Liver (tissue), 9 donors: ENCODE measurements around the gene RPL10. TPM values are rescaled to one million over a fixed set of nuclear protein-coding genes. Genes with fewer than 3 reads are reported as not detected.

ENCODE experiments used
- DNase-seq: peaks from one replicate; pipeline ENCODE4 v3.0.0-alpha.2; 2017; ENCODE audit warnings: low spot score
- H3K27ac ChIP-seq, 2 donors: one replicate each; pipeline ENCODE4 v1.7.0; 2013; ENCODE audit warnings: inconsistent platforms in 2 of 2, low read length in 2 of 2, control low read depth in 1 of 2, low read depth in 1 of 2, mild to moderate bottlenecking in 1 of 2
- H3K27me3 ChIP-seq, 4 donors: one replicate each; pipeline versions ENCODE4 v1.6.1 to v1.7.0; 2013; ENCODE audit warnings: low read length in 3 of 4, inconsistent platforms in 1 of 4, mild to moderate bottlenecking in 1 of 4, moderate library complexity in 1 of 4; ENCODE audit not compliant: control insufficient read depth in 4 of 4, insufficient read depth in 4 of 4
- H3K36me3 ChIP-seq, 4 donors: one replicate each; pipeline versions ENCODE4 v1.6.1 to v1.7.0; 2013; ENCODE audit warnings: low read length in 3 of 4, mild to moderate bottlenecking in 3 of 4, low read depth in 1 of 4, moderate library complexity in 1 of 4; ENCODE audit not compliant: control insufficient read depth in 4 of 4, insufficient read depth in 3 of 4
- H3K4me1 ChIP-seq, 4 donors: one replicate each; pipeline versions ENCODE4 v1.6.1 to v1.7.0; 2013; ENCODE audit warnings: low read length in 3 of 4, mild to moderate bottlenecking in 3 of 4, moderate library complexity in 1 of 4; ENCODE audit not compliant: control insufficient read depth in 4 of 4, insufficient read depth in 4 of 4
- H3K4me3 ChIP-seq, 3 donors: one replicate each; pipeline versions ENCODE4 v1.6.1 to v1.7.0; 2013; ENCODE audit warnings: low read length in 3 of 3, control low read depth in 1 of 3, low read depth in 1 of 3, mild to moderate bottlenecking in 1 of 3
- H3K9ac ChIP-seq, 2 donors: one replicate each; pipeline ENCODE4 v1.7.0; 2013; ENCODE audit warnings: low read length in 2 of 2, mild to moderate bottlenecking in 2 of 2, moderate library complexity in 2 of 2, control low read depth in 1 of 2, low read depth in 1 of 2
- H3K9me3 ChIP-seq, 4 donors: one replicate each; pipeline versions ENCODE4 v1.6.1 to v1.7.0; 2013; ENCODE audit warnings: low read length in 3 of 4; ENCODE audit not compliant: control insufficient read depth in 4 of 4
- ATF3 ChIP-seq: IDR thresholded peaks from 2 replicates; pipeline ENCODE4 v1.6.1; 2016; ENCODE audit warnings: antibody characterized with exemption
- CTCF ChIP-seq: fragments of 150-350 bp; IDR thresholded peaks from 2 replicates; pipeline ENCODE4 v1.5.1; 2017; ENCODE audit warnings: improper control_type of control experiment, low read depth, low read length; ENCODE audit not compliant: missing input control
- EGR1 ChIP-seq, 2 donors: IDR thresholded peaks; 2 replicates each; pipeline ENCODE4 v1.6.1; 2016 to 2018; ENCODE audit warnings: antibody characterized with exemption in 2 of 2, low read depth in 2 of 2
- FOXA1 ChIP-seq: IDR thresholded peaks from 2 replicates; pipeline ENCODE4 v1.6.1; 2016; ENCODE audit warnings: antibody characterized with exemption
- FOXA2 ChIP-seq: IDR thresholded peaks from 2 replicates; pipeline ENCODE4 v1.6.1; 2016; ENCODE audit warnings: antibody characterized with exemption
- GABPA ChIP-seq, 2 donors: IDR thresholded peaks in 1 of 2; conservative IDR thresholded peaks in 1 of 2; 2 replicates each; pipeline ENCODE4 v1.6.1; 2016; ENCODE audit warnings: antibody characterized with exemption in 2 of 2, mild to moderate bottlenecking in 1 of 2, moderate library complexity in 1 of 2
- HNF4A ChIP-seq, 2 donors: conservative IDR thresholded peaks; 2 replicates each; pipeline ENCODE4 v1.6.1; 2016; ENCODE audit warnings: antibody characterized with exemption in 2 of 2, mild to moderate bottlenecking in 2 of 2
- HNF4G ChIP-seq: IDR thresholded peaks from 2 replicates; pipeline ENCODE4 v1.6.1; 2016; ENCODE audit warnings: antibody characterized with exemption
- JUND ChIP-seq, 2 donors: IDR thresholded peaks; 2 replicates each; pipeline ENCODE4 v1.6.1; 2016; ENCODE audit warnings: antibody characterized with exemption in 2 of 2
- MAX ChIP-seq: IDR thresholded peaks from 2 replicates; pipeline ENCODE4 v1.6.1; 2016; ENCODE audit warnings: antibody characterized with exemption
- NR2F2 ChIP-seq: IDR thresholded peaks from 2 replicates; pipeline ENCODE4 v1.6.1; 2016; ENCODE audit warnings: antibody characterized with exemption
- RAD21 ChIP-seq, 2 donors: IDR thresholded peaks; 2 replicates each; pipeline ENCODE4 v1.6.1; 2016; ENCODE audit warnings: antibody characterized with exemption in 2 of 2, mild to moderate bottlenecking in 2 of 2
- RXRA ChIP-seq, 2 donors: IDR thresholded peaks; 2 replicates each; pipeline ENCODE4 v1.6.1; 2017 to 2018; ENCODE audit warnings: antibody characterized with exemption in 2 of 2, mild to moderate bottlenecking in 1 of 2
- SP1 ChIP-seq: IDR thresholded peaks from 2 replicates; pipeline ENCODE4 v1.6.1; 2018; ENCODE audit warnings: antibody characterized with exemption, mild to moderate bottlenecking
- TAF1 ChIP-seq: conservative IDR thresholded peaks from 2 replicates; pipeline ENCODE4 v1.6.1; 2016; ENCODE audit warnings: antibody characterized with exemption, mild to moderate bottlenecking
- WGBS: extraction: QIAGEN DNeasy Blood & Tissue Kit; methylation state at CpG from one replicate; pipeline ENCODE4 v1.1.7; 2013; 5-methylcytosine and 5-hydroxymethylcytosine counted together
- polyA plus RNA-seq, 2 donors: library from polyadenylated mRNA; stranded (reverse) in 1 of 2; unstranded in 1 of 2; fragments of 200-250 nt in 1 of 2; fragments of >200 nt in 1 of 2; fragmentation: Nextera tagmentation in 1 of 2; extraction: Ambion mirVana in 1 of 2; gene quantifications; one replicate each; pipeline versions ENCODE4 v1.2.1 to v1.2.3, GENCODE V29; 2013 to 2015
- total RNA-seq, 2 donors: library from RNA; depleted of rRNA; stranded (reverse); fragments of >200 nt; gene quantifications; one replicate each; pipeline ENCODE4 v1.2.3, GENCODE V29; 2014
- TF ChIP-seq, protein P1 (sequence below): IDR thresholded peaks from 2 replicates; pipeline ENCODE4 v1.6.1; 2016; ENCODE audit warnings: antibody characterized with exemption, mild to moderate bottlenecking
- TF ChIP-seq, protein P2 (sequence below): IDR thresholded peaks from 2 replicates; pipeline ENCODE4 v1.6.1; 2016; ENCODE audit warnings: antibody characterized with exemption
- donor health status: healthy.
- donor health status: healthy.
- donor health status: healthy.
- donor health status: healthy.
- donor health status: healthy.

The RPL10 gene
- total and polyA plus RNA-seq, 4 donors: 446 to 1,644 (median 1,423) TPM

- no peak overlapping the region for H3K27ac ChIP-seq
- peaks cover 0 to 2% (median 0%) of the 10 kb centered on the region in 4 donors for H3K36me3 ChIP-seq
- no peak overlapping the region for H3K9ac ChIP-seq
- H3K4me1 ChIP-seq: peaks cover 3 to 24% (median 9%) of the 10 kb centered on the region in 4 donors
- DNase-seq: no peak
- no peaks in the 10 kb centered on the region for H3K9me3 ChIP-seq
- no peak overlapping the region for H3K4me3 ChIP-seq
- no peaks in the 10 kb centered on the region for H3K27me3 ChIP-seq
- WGBS: 94% methylated on average over 32 of the region's 32 CpGs
- TF ChIP-seq NR2F2 (no peak), MAX (no peak), HNF4G (no peak), SP1 (no peak), JUND (IDR thresholded peaks at IDR 0.05) (no peak), EGR1 (IDR thresholded peaks at IDR 0.05; ENCODE audit: low read depth in 2 of 2) (no peak), RAD21 (IDR thresholded peaks at IDR 0.05) (no peak), FOXA2 (no peak), HNF4A (conservative IDR thresholded peaks at IDR 0.05) (no peak), RXRA (IDR thresholded peaks at IDR 0.05) (no peak), TAF1 (no peak), GABPA (IDR thresholded peaks at IDR 0.05 in 1 of 2, conservative IDR thresholded peaks at IDR 0.05 in 1 of 2) (no peak), CTCF (no peak)
- TF ChIP-seq, protein P1, sequence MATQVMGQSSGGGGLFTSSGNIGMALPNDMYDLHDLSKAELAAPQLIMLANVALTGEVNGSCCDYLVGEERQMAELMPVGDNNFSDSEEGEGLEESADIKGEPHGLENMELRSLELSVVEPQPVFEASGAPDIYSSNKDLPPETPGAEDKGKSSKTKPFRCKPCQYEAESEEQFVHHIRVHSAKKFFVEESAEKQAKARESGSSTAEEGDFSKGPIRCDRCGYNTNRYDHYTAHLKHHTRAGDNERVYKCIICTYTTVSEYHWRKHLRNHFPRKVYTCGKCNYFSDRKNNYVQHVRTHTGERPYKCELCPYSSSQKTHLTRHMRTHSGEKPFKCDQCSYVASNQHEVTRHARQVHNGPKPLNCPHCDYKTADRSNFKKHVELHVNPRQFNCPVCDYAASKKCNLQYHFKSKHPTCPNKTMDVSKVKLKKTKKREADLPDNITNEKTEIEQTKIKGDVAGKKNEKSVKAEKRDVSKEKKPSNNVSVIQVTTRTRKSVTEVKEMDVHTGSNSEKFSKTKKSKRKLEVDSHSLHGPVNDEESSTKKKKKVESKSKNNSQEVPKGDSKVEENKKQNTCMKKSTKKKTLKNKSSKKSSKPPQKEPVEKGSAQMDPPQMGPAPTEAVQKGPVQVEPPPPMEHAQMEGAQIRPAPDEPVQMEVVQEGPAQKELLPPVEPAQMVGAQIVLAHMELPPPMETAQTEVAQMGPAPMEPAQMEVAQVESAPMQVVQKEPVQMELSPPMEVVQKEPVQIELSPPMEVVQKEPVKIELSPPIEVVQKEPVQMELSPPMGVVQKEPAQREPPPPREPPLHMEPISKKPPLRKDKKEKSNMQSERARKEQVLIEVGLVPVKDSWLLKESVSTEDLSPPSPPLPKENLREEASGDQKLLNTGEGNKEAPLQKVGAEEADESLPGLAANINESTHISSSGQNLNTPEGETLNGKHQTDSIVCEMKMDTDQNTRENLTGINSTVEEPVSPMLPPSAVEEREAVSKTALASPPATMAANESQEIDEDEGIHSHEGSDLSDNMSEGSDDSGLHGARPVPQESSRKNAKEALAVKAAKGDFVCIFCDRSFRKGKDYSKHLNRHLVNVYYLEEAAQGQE: no peak
- TF ChIP-seq, protein P2, sequence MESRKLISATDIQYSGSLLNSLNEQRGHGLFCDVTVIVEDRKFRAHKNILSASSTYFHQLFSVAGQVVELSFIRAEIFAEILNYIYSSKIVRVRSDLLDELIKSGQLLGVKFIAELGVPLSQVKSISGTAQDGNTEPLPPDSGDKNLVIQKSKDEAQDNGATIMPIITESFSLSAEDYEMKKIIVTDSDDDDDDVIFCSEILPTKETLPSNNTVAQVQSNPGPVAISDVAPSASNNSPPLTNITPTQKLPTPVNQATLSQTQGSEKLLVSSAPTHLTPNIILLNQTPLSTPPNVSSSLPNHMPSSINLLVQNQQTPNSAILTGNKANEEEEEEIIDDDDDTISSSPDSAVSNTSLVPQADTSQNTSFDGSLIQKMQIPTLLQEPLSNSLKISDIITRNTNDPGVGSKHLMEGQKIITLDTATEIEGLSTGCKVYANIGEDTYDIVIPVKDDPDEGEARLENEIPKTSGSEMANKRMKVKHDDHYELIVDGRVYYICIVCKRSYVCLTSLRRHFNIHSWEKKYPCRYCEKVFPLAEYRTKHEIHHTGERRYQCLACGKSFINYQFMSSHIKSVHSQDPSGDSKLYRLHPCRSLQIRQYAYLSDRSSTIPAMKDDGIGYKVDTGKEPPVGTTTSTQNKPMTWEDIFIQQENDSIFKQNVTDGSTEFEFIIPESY: no peak
Measured at GRCh38 chrX:154365997-154366665, 32.0 kb upstream of the RPL10 start.

DNA sequence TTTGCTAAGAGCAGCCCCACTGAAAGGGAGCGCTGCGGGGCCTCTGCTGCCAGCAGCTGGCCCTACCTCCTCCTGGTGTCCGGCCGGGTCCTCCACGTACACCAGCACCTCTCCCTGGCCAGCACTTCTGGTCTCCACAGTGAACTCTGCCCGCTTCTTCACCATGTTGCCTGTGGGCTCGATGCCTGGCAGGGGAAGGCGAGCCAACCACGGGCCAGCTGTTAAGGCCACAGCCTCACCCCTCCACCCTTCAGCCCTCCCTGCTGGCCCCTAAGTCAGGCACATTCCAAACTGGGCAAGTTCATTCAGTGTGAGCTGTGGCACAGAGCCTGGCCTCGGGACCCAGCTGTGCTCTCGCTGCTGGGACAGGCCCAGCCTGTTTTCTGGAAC lies 31.5 kb upstream of the RPL10 start:
- peaks cover 3 to 24% (median 9%) of the 10 kb centered on the region in 4 donors for H3K4me1 ChIP-seq
- H3K27me3 ChIP-seq: no peaks in the 10 kb centered on the region
- WGBS: 50% methylated on average over 11 of the region's 11 CpGs
- peaks cover 0 to 2% (median 0%) of the 10 kb centered on the region in 4 donors for H3K36me3 ChIP-seq
- H3K9ac ChIP-seq: no peak overlapping the region
- DNase-seq: no peak
- no peaks in the 10 kb centered on the region for H3K9me3 ChIP-seq
- no peak overlapping the region for H3K27ac ChIP-seq
- H3K4me3 ChIP-seq: no peak overlapping the region
- TF ChIP-seq RAD21 (IDR thresholded peaks at IDR 0.05) (no peak), MAX (peak; percentile 14), GABPA (IDR thresholded peaks at IDR 0.05 in 1 of 2, conservative IDR thresholded peaks at IDR 0.05 in 1 of 2) (no peak), HNF4G (no peak), ATF3 (no peak), FOXA1 (no peak), RXRA (IDR thresholded peaks at IDR 0.05) (peak in 1 of 2 donors; percentile 34), HNF4A (conservative IDR thresholded peaks at IDR 0.05) (peak in 1 of 2 donors; percentile 31), JUND (IDR thresholded peaks at IDR 0.05) (no peak), EGR1 (IDR thresholded peaks at IDR 0.05; ENCODE audit: low read depth in 2 of 2) (no peak)
- TF ChIP-seq, protein P1: no peak
